Measurements from ENCODE around the gene AKR1C4.

DNA sequence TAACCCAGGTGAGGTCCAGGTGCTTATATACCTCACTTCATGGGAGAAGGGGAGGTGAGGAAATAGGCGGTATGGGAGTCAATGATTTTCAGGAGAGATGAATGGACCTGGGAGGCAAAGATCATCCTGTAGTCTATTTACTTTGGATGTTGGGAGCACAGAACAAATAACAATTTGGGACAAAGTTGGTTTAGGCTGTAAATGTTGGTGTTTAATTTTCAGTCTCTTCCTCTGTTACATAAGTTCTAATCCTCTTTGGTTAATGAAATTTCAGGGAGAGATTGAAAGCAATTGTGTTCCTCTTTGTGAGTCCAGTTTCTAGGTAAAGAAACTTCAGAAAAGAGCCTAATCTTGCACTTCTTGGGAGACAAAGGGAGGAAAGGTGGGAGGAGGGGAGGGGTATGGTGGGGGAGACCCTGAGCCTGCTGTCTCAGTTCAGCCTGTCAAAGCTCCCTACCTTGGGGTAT, 46.9 kb downstream of the AKR1C4 start:
- no peak for TF ChIP-seq POLR2A (IDR thresholded peaks at IDR 0.05)
- TF ChIP-seq, protein P1, sequence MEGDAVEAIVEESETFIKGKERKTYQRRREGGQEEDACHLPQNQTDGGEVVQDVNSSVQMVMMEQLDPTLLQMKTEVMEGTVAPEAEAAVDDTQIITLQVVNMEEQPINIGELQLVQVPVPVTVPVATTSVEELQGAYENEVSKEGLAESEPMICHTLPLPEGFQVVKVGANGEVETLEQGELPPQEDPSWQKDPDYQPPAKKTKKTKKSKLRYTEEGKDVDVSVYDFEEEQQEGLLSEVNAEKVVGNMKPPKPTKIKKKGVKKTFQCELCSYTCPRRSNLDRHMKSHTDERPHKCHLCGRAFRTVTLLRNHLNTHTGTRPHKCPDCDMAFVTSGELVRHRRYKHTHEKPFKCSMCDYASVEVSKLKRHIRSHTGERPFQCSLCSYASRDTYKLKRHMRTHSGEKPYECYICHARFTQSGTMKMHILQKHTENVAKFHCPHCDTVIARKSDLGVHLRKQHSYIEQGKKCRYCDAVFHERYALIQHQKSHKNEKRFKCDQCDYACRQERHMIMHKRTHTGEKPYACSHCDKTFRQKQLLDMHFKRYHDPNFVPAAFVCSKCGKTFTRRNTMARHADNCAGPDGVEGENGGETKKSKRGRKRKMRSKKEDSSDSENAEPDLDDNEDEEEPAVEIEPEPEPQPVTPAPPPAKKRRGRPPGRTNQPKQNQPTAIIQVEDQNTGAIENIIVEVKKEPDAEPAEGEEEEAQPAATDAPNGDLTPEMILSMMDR (IDR thresholded peaks at IDR 0.05) = no peak
